H1 (cell line): ENCODE results near the gene COPA.

Experiments used
- CTCF ChIP-seq, 3 experiments: IDR thresholded peaks; 1 replicate in 2 of 3; 2 replicates in 1 of 3; pipeline versions ENCODE4 v1.5.1 to v1.6.1; 2011; ENCODE audit warnings: low read length in 3 of 3, mild to moderate bottlenecking in 3 of 3, inconsistent platforms in 2 of 3, low read depth in 1 of 3, moderate library complexity in 1 of 3; ENCODE audit not compliant: insufficient read depth in 1 of 3; ENCODE audit errors: control extremely low read depth in 1 of 3
- TAF1 ChIP-seq: IDR thresholded peaks from 2 replicates; pipeline ENCODE4 v1.6.1; 2011; ENCODE audit warnings: mild to moderate bottlenecking, low read depth, low read length

- TF ChIP-seq CTCF (IDR thresholded peaks at IDR 0.05; ENCODE audit: control extremely low read depth in 1 of 3, insufficient read depth in 1 of 3, low read depth in 1 of 3, low read length in 3 of 3) (no peak), TAF1 (no peak)
Observed at GRCh38 chr1:160344936-160345335, 1.9 kb upstream of the COPA start.
